Measurements from ENCODE around the gene TBC1D22B.

GRCh38 chr6:37273690-37274089 lies 16.1 kb downstream of the TBC1D22B start:
- no peak for TF ChIP-seq POLR2A (IDR thresholded peaks at IDR 0.05)
- TF ChIP-seq, protein P1, sequence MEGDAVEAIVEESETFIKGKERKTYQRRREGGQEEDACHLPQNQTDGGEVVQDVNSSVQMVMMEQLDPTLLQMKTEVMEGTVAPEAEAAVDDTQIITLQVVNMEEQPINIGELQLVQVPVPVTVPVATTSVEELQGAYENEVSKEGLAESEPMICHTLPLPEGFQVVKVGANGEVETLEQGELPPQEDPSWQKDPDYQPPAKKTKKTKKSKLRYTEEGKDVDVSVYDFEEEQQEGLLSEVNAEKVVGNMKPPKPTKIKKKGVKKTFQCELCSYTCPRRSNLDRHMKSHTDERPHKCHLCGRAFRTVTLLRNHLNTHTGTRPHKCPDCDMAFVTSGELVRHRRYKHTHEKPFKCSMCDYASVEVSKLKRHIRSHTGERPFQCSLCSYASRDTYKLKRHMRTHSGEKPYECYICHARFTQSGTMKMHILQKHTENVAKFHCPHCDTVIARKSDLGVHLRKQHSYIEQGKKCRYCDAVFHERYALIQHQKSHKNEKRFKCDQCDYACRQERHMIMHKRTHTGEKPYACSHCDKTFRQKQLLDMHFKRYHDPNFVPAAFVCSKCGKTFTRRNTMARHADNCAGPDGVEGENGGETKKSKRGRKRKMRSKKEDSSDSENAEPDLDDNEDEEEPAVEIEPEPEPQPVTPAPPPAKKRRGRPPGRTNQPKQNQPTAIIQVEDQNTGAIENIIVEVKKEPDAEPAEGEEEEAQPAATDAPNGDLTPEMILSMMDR (IDR thresholded peaks at IDR 0.05): no peak

Data from lower leg skin (tissue), 3 donors.